Body of pancreas (tissue), 4 donors: Measurements from ENCODE around the gene FGFR3. TPM values are rescaled to one million over a fixed set of nuclear protein-coding genes. Genes with fewer than 3 reads are reported as not detected.

ENCODE experiments used
- ATAC-seq: fragments of 150-250 bp; one replicate; pipeline ENCODE4 v1.9.1; 2016
- DNase-seq, 4 donors: peaks; one replicate each; pipeline ENCODE4 v3.0.0-alpha.2; 2019
- H3K27ac ChIP-seq, 4 donors: fragments of 200-600 bp; sonication (generic); 1 replicate in 3 of 4; 2 replicates in 1 of 4; pipeline versions ENCODE4 v1.5.1 to v1.6.1; 2016 to 2019; ENCODE audit warnings: mild to moderate bottlenecking in 1 of 4, mixed read lengths in 1 of 4, moderate library complexity in 1 of 4
- H3K27me3 ChIP-seq, 2 donors: fragments of 200-600 bp; sonication (generic); one replicate each; pipeline ENCODE4 v1.6.0; 2016; ENCODE audit warnings: mild to moderate bottlenecking in 1 of 2
- H3K36me3 ChIP-seq, 2 donors: fragments of 200-600 bp; sonication (generic); replicated peaks in 1 of 2; 2 replicates each; pipeline ENCODE4 v1.5.1; 2016; ENCODE audit warnings: low read depth in 2 of 2; ENCODE audit not compliant: insufficient read depth in 1 of 2
- H3K4me1 ChIP-seq: fragments of 200-600 bp; sonication (generic); one replicate; pipeline ENCODE4 v1.6.0; 2016
- H3K4me3 ChIP-seq, 2 donors: fragments of 200-600 bp; sonication (generic); 1 replicate in 1 of 2; 2 replicates in 1 of 2; pipeline ENCODE4 v1.5.1; 2016 to 2019
- H3K9me3 ChIP-seq, 3 donors: fragments of 200-600 bp; sonication (generic); 1 replicate in 2 of 3; 2 replicates in 1 of 3; pipeline ENCODE4 v1.5.1; 2016
- CTCF ChIP-seq, 7 experiments: fragments of 450-650 bp in 4 of 7; fragments of 200-600 bp in 3 of 7; sonication (generic) in 3 of 7; IDR thresholded peaks; one replicate each; pipeline ENCODE4 v1.5.1; 2016 to 2019; ENCODE audit warnings: antibody characterized with exemption in 7 of 7
- POLR2A ChIP-seq, 3 donors: fragments of 450-650 bp; IDR thresholded peaks; one replicate each; pipeline ENCODE4 v1.6.1; 2016; ENCODE audit warnings: antibody characterized with exemption in 3 of 3, mild to moderate bottlenecking in 2 of 3
- WGBS, 2 donors: methylation state at CpG; one replicate each; pipeline ENCODE4 v1.1.5; 2017; 5-methylcytosine and 5-hydroxymethylcytosine counted together
- intact Hi-C: fragments of 100-400 bp; cut with DNase I; formaldehyde crosslinking; loops from one replicate; pipeline ENCODE4 v1.15.1; 2023
- total RNA-seq, 2 donors: library from RNA; depleted of rRNA; stranded (reverse); fragments of >200 nt; gene quantifications; one replicate each; pipeline ENCODE4 v1.1.0, GENCODE V29; 2016

Gene FGFR3
- total RNA-seq, 2 donors from 2014 or later, result 114 to 196 TPM

GRCh38 chr4:1786544-1787362, 6.3 kb upstream of the FGFR3 start:
- no peaks in the 10 kb centered on the region for H3K36me3 ChIP-seq
- peaks cover 22% of the 10 kb centered on the region for H3K4me1 ChIP-seq
- no peak for TF ChIP-seq CTCF (IDR thresholded peaks at IDR 0.05)
- no peak for TF ChIP-seq POLR2A (IDR thresholded peaks at IDR 0.05)
- ATAC-seq, result peak; percentile 14
- H3K4me3 ChIP-seq, result no peak overlapping the region
- H3K27me3 ChIP-seq, result no peaks in the 10 kb centered on the region
- peak overlapping the region in 2 of 4 donors; percentile 21 to 44 for H3K27ac ChIP-seq
- DNase-seq, result peak in 1 of 4 donors; percentile 50
- 77 to 100% methylated on average over 1 to 26 of the region's 34 CpGs for WGBS, 2 donors
- no peaks in the 10 kb centered on the region for H3K9me3 ChIP-seq
- intact Hi-C loops, result no loop called here

- no peaks in the 10 kb centered on the region for H3K36me3 ChIP-seq
- ATAC-seq (no peak), DNase-seq (no peak)
- H3K9me3 ChIP-seq, result no peaks in the 10 kb centered on the region
- H3K4me3 ChIP-seq, result no peak overlapping the region
- no peaks in the 10 kb centered on the region for H3K27me3 ChIP-seq
- TF ChIP-seq POLR2A (IDR thresholded peaks at IDR 0.05) (no peak), CTCF (IDR thresholded peaks at IDR 0.05) (no peak)
- H3K4me1 ChIP-seq, result peaks cover 30% of the 10 kb centered on the region
- intact Hi-C loops, result no loop called here
- no peak overlapping the region for H3K27ac ChIP-seq
- WGBS, 2 donors, result 64 to 69% methylated on average over 21 to 24 of the region's 25 CpGs
Measured at GRCh38 chr4:1787411-1788077, 5.5 kb upstream of the FGFR3 start.

- H3K4me1 ChIP-seq, result peaks cover 33% of the 10 kb centered on the region
- WGBS, 2 donors, result 73 to 77% methylated on average over 13 of the region's 13 CpGs
Measured at GRCh38 chr4:1788254-1788973, 4.7 kb upstream of the FGFR3 start.

GRCh38 chr4:1789552-1789951, 3.5 kb upstream of the FGFR3 start:
- Histone ChIP-seq H3K9me3 (no peaks in the 10 kb centered on the region), H3K4me1 (peaks cover 40% of the 10 kb centered on the region), H3K4me3 (no peak overlapping the region), H3K36me3 (no peaks in the 10 kb centered on the region), H3K27ac (no peak overlapping the region), H3K27me3 (peaks cover 0 to 5% of the 10 kb centered on the region in 2 donors)
- TF ChIP-seq POLR2A (IDR thresholded peaks at IDR 0.05) (no peak), CTCF (IDR thresholded peaks at IDR 0.05) (no peak)
- DNase-seq (no peak), ATAC-seq (no peak)
- intact Hi-C loops, result no loop called here
- 79 to 87% methylated on average over 11 to 13 of the region's 21 CpGs for WGBS, 2 donors

More at GRCh38 chr4:1788254-1788973, 4.7 kb upstream of the FGFR3 start:
- no peak for ATAC-seq
- no peak for DNase-seq
- intact Hi-C loops, result no loop called here
- no peak overlapping the region for H3K4me3 ChIP-seq
- H3K27ac ChIP-seq, result no peak overlapping the region
- H3K9me3 ChIP-seq, result no peaks in the 10 kb centered on the region
- no peaks in the 10 kb centered on the region for H3K36me3 ChIP-seq
- TF ChIP-seq CTCF (IDR thresholded peaks at IDR 0.05) (no peak), POLR2A (IDR thresholded peaks at IDR 0.05) (no peak)
- no peaks in the 10 kb centered on the region for H3K27me3 ChIP-seq
